ENCODE measurements around the gene SPINK1. TPM values are rescaled to one million over a fixed set of nuclear protein-coding genes. Genes with fewer than 3 reads are reported as not detected.
"Not testable (repeated sequence)": the region's sequence is repeated elsewhere in the genome, so short reads cannot be mapped to it uniquely, and the experiment has no call there.

The SPINK1 gene
- total RNA-seq, 1 donor from 2014 or later = 1.2 TPM

DNA sequence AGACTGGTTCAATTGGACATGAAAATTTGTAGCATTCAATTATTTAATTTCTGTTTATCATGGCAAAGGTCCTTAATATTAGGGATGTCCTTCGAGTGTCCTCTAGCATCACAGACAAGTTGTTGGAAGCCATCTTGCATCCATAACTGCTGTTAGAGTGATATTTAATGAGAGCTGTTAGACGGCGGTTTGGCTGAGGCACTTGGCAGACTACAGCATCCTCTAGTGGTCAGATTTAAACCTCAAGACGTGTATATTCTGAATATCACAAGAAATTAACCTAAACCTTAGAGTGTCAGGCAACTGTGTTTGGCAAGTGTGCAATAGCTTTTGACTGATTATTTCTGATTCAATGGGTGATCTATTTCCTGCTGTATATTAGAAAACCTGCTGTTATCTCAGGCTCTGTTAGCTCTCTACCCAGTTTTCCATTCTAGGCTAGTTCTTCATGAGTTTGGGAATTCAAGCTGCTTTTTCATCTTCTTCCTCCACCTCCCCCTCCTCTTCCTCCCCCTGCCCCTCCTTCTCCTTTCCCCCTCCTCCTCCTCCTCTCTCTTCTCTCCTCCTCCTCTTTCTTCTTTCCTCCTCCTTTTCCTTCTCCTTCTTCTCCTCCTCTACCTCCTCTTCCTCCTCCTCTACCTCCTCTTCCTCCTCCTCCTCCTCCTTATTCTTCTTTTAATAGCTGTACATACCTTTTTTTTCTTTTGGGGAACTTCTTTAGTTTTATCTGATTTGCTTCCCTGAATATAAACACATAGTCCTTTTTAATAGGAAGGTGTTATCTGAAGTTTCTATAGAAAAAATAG lies 8.6 kb downstream of the SPINK1 start:
- peak; percentile 17 for DNase-seq
- no peak overlapping the region for H3K27ac ChIP-seq (replicated peaks)
- no peaks in the 10 kb centered on the region for H3K4me1 ChIP-seq
- no peaks in the 10 kb centered on the region for H3K9me3 ChIP-seq (replicated peaks)
- TF ChIP-seq, protein P1, sequence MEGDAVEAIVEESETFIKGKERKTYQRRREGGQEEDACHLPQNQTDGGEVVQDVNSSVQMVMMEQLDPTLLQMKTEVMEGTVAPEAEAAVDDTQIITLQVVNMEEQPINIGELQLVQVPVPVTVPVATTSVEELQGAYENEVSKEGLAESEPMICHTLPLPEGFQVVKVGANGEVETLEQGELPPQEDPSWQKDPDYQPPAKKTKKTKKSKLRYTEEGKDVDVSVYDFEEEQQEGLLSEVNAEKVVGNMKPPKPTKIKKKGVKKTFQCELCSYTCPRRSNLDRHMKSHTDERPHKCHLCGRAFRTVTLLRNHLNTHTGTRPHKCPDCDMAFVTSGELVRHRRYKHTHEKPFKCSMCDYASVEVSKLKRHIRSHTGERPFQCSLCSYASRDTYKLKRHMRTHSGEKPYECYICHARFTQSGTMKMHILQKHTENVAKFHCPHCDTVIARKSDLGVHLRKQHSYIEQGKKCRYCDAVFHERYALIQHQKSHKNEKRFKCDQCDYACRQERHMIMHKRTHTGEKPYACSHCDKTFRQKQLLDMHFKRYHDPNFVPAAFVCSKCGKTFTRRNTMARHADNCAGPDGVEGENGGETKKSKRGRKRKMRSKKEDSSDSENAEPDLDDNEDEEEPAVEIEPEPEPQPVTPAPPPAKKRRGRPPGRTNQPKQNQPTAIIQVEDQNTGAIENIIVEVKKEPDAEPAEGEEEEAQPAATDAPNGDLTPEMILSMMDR (IDR thresholded peaks at IDR 0.05; ENCODE audit: borderline replicate concordance) = peak; percentile 87
- H3K27me3 ChIP-seq (ENCODE audit: low read depth) = peaks cover 32% of the 10 kb centered on the region
- intact Hi-C loops (cut with micrococcal nuclease) = loop anchor here (5.0 kb wide), 1 partner anchor 196 kb away; no protein-coding TSS in a partner anchor
- H3K4me3 ChIP-seq = no peak overlapping the region
- no peaks in the 10 kb centered on the region for H3K36me3 ChIP-seq

GRCh38 chr5:147822222-147822621 lies 9.2 kb downstream of the SPINK1 start:
- not testable (repeated sequence) for H3K4me1 ChIP-seq; H3K36me3 ChIP-seq; DNase-seq; H3K9me3 ChIP-seq (replicated peaks); H3K27ac ChIP-seq (replicated peaks); H3K4me3 ChIP-seq
- H3K27me3 ChIP-seq (ENCODE audit: low read depth) = peaks cover 30% of the 10 kb centered on the region
- intact Hi-C loops (cut with micrococcal nuclease) = loop anchor here (5.0 kb wide), 1 partner anchor 195 kb away; no protein-coding TSS in a partner anchor

DNA sequence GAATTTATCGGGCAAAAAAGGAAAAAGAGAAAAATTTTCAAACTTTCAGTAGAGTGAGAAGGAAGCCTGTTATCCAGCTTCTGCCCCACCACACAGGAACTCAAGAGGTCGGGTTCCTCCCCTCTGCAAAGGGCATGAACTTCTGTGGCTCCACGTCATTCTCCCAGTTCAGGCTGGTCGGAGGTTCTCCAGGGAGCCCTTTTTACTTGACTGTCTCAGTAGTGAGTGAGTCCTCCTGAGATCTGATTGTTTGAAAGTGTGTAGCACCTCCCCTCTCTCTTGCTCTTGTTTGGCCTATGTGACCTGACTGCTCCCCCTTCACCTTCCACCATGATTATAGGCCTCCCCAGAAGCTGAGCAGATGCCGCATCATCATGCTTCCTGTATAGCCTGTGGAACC lies 9.7 kb downstream of the SPINK1 start:
- intact Hi-C loops (cut with micrococcal nuclease) = loop anchor here (5.0 kb wide), 1 partner anchor 194 kb away; no protein-coding TSS in a partner anchor
- TF ChIP-seq, protein P1 (IDR thresholded peaks at IDR 0.05; ENCODE audit: borderline replicate concordance) = no peak
- DNase-seq = no peak
- Histone ChIP-seq H3K4me1 (no peaks in the 10 kb centered on the region), H3K4me3 (no peak overlapping the region), H3K9me3 (replicated peaks) (no peaks in the 10 kb centered on the region), H3K27ac (replicated peaks) (no peak overlapping the region), H3K36me3 (no peaks in the 10 kb centered on the region), H3K27me3 (ENCODE audit: low read depth) (peaks cover 25% of the 10 kb centered on the region)

GRCh38 chr5:147819261-147819770 lies 12.2 kb downstream of the SPINK1 start:
- intact Hi-C loops (cut with micrococcal nuclease) = no loop called here
- TF ChIP-seq, protein P1 (IDR thresholded peaks at IDR 0.05; ENCODE audit: borderline replicate concordance) = no peak
- no peaks in the 10 kb centered on the region for H3K4me1 ChIP-seq
- no peak for DNase-seq
- H3K27me3 ChIP-seq (ENCODE audit: low read depth) = peaks cover 17% of the 10 kb centered on the region
- H3K9me3 ChIP-seq (replicated peaks) = peaks cover 10% of the 10 kb centered on the region
- H3K27ac ChIP-seq (replicated peaks) = no peak overlapping the region
- H3K36me3 ChIP-seq = no peaks in the 10 kb centered on the region
- H3K4me3 ChIP-seq = no peak overlapping the region

DNA sequence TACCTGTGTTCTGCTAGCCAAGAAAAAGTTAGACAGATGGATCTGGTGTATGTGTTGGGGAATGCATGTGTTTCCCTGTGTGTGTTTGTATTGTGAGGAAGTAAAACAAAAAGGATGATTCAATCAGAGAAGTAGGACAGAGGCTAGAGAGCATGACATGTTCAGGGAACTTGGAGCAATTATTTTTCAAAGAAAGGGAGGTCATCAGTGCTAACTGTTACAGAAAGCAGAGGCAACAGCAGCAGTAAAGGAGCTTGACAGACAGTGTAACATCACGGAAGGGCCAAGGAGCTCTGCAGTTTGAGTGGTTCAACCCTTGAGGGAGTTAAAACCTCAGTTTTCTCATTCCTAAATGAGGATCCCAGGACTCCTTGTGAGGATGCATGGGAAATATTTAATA lies 13.2 kb downstream of the SPINK1 start:
- H3K9me3 ChIP-seq (replicated peaks) = peaks cover 10% of the 10 kb centered on the region
- DNase-seq = no peak
- H3K27ac ChIP-seq (replicated peaks) = no peak overlapping the region
- TF ChIP-seq, protein P1 (IDR thresholded peaks at IDR 0.05; ENCODE audit: borderline replicate concordance) = no peak
- H3K27me3 ChIP-seq (ENCODE audit: low read depth) = peaks cover 17% of the 10 kb centered on the region
- intact Hi-C loops (cut with micrococcal nuclease) = no loop called here
- no peaks in the 10 kb centered on the region for H3K36me3 ChIP-seq
- no peaks in the 10 kb centered on the region for H3K4me1 ChIP-seq
- no peak overlapping the region for H3K4me3 ChIP-seq

DNA sequence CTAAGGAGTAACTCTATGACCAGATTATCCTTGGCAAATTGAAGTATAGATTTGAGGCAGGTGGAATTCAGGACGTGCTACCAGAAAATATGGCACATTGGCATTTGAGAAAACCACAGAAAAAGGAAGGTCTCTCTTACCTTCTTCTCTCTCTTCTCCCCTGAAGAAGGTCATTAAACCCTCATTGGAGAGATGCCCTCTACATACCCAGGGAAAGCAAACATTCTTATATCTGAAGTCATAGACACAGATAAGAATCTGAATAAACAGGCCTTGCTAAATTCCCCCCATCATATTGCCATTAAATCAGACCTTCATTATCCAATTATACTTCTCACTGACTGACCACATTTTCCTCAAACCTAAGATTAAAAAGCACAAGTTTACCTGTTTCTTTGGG lies 17.8 kb downstream of the SPINK1 start:
- no peak for DNase-seq
- Histone ChIP-seq H3K9me3 (replicated peaks) (peaks cover 10% of the 10 kb centered on the region), H3K36me3 (no peaks in the 10 kb centered on the region), H3K4me1 (no peaks in the 10 kb centered on the region), H3K4me3 (no peak overlapping the region), H3K27ac (replicated peaks) (no peak overlapping the region), H3K27me3 (ENCODE audit: low read depth) (no peaks in the 10 kb centered on the region)
- intact Hi-C loops (cut with micrococcal nuclease) = no loop called here
- TF ChIP-seq, protein P1 (IDR thresholded peaks at IDR 0.05; ENCODE audit: borderline replicate concordance) = no peak
